ENCODE results near the gene HS6ST2. TPM values are rescaled to one million over a fixed set of nuclear protein-coding genes. Genes with fewer than 3 reads are reported as not detected.

HS6ST2 gene
- total and polyA plus RNA-seq, 10 of the 15 experiments (the other 5 are each of a cell fraction or from before 2014, with no cell fraction given), result not detected

GRCh38 chrX:132990835-132991234, 32.4 kb upstream of the HS6ST2 start (continued):
- no peak for TF ChIP-seq CBX3 (IDR thresholded peaks at IDR 0.05; ENCODE audit: borderline replicate concordance, low read depth)
- TF ChIP-seq BRCA1 (IDR thresholded peaks at IDR 0.05; ENCODE audit: low read depth, low read length), result no peak

DNA sequence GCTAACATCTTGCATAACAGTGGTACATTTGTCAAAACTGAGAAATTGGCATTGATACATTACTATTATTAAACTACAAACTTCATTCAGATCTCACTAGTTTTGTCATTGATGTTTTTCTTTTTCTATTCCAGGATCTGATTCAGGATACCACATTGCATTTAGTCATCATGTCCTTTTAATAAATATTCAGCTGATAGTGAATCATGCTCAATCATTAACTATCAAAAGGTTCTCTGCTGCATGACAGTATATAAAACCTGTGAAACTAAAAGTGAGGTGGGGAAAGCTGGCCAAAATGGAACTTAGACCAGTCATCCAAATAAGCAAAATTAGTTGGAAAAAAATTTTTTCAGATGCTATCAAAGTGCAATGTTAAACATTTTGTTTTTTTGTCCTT, 28.1 kb upstream of the HS6ST2 start:
- Histone ChIP-seq H3K27me3 (replicated peaks in 1 of 2; ENCODE audit: control insufficient read depth in 2 of 2, insufficient read depth in 2 of 2, low read length in 1 of 2) (no peaks in the 10 kb centered on the region; a peak in 1 of 4 replicates), H3K4me3 (no peak overlapping the region), H3K9ac (ENCODE audit: control insufficient read depth, insufficient read depth, low read length) (no peak overlapping the region), H2AFZ (ENCODE audit: control insufficient read depth, low read depth, low read length) (no peak overlapping the region), H3K36me3 (ENCODE audit: control insufficient read depth in 2 of 2, insufficient read depth in 2 of 2, low read length in 1 of 2) (no peaks in the 10 kb centered on the region), H4K20me1 (ENCODE audit: control insufficient read depth, insufficient read depth) (no peaks in the 10 kb centered on the region), H3K79me2 (ENCODE audit: control insufficient read depth, insufficient read depth, low read length) (no peaks in the 10 kb centered on the region), H3K4me1 (ENCODE audit: control insufficient read depth, insufficient read depth, low read length) (no peaks in the 10 kb centered on the region), H3K27ac (ENCODE audit: control insufficient read depth, insufficient read depth) (no peak overlapping the region), H3K4me2 (ENCODE audit: control insufficient read depth, insufficient read depth) (no peak overlapping the region), H3K9me3 (replicated peaks; ENCODE audit: control insufficient read depth, insufficient read depth, low read length) (no peaks in the 10 kb centered on the region)
- FAIRE-seq (no peak), ATAC-seq (no peak), DNase-seq (ENCODE audit: low read depth, low spot score) (no peak)
- intact Hi-C loops (cut with micrococcal nuclease; ENCODE audit: unreplicated experiment) (no loop called here), in situ Hi-C loops (cut with MboI) (no loop called here)
- BruUV-seq (replicated peaks), result no TSS peak
- POLR2A ChIA-PET, result interaction anchor here (0.6 kb wide), 1 partner anchor 59 kb away, joined by 3 read pairs; no protein-coding TSS in a partner anchor
- SMC1A ChIA-PET (ENCODE audit: uncharacterized antibody, unreplicated experiment), result no interaction called here
- CTCF ChIA-PET, result interaction anchor here (3.0 kb wide), 1 partner anchor 11 kb away, joined by 12 read pairs; no protein-coding TSS in a partner anchor
- RAD21 ChIA-PET (ENCODE audit: unreplicated experiment), result no interaction called here
- no peak for TF ChIP-seq SP1 (IDR thresholded peaks at IDR 0.05; ENCODE audit: low read depth, low read length)

DNA sequence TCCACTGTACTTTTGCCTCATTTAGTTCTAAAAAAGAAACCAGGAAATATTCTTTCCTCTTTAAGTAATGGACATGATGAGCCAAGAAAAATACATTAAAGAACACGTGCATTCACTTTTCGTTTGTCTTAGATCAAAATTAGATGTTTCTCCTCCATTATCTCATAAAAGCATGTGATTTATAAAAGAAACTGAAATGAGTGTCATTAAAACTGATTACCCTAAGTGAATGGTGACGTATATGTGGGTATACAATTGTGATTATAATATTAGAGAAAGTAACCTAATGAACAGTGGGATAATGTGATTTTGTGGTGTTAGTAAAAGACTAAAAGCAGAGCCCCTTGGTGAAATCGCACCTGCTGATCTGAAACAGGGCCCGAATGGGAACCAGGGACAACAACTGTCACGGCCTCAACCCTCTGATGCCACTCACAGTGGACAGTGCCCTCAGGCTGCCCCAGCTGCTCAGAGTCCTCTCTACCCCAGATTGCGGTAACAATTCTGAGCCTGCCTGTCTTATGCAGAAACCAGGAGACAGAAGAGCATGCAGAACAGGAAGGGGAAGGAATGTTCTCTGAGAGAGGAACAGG, 25.7 kb upstream of the HS6ST2 start:
- no peaks in the 10 kb centered on the region; a peak in 1 of 4 replicates for H3K27me3 ChIP-seq (replicated peaks in 1 of 2; ENCODE audit: control insufficient read depth in 2 of 2, insufficient read depth in 2 of 2, low read length in 1 of 2)
- POLR2A ChIA-PET, result no interaction called here
- H3K9me3 ChIP-seq (replicated peaks; ENCODE audit: control insufficient read depth, insufficient read depth, low read length), result no peaks in the 10 kb centered on the region
- H4K20me1 ChIP-seq (ENCODE audit: control insufficient read depth, insufficient read depth), result no peaks in the 10 kb centered on the region
- no peak overlapping the region for H3K9ac ChIP-seq (ENCODE audit: control insufficient read depth, insufficient read depth, low read length)
- DNase-seq (ENCODE audit: low read depth, low spot score) (no peak), FAIRE-seq (no peak), ATAC-seq (no peak)
- CTCF ChIA-PET, result no interaction called here
- 11% methylated on average over 7 of the region's 7 CpGs for WGBS (ENCODE audit: insufficient coverage, insufficient replicate concordance, low lambda C conversion rate, missing lambda C conversion rate)
- in situ Hi-C loops (cut with MboI) (no loop called here), intact Hi-C loops (cut with micrococcal nuclease; ENCODE audit: unreplicated experiment) (no loop called here)
- RAD21 ChIA-PET (ENCODE audit: unreplicated experiment), result no interaction called here
- SMC1A ChIA-PET (ENCODE audit: uncharacterized antibody, unreplicated experiment), result no interaction called here
- TF ChIP-seq NRF1 (conservative IDR thresholded peaks at IDR 0.05; ENCODE audit: low read depth, low read length) (no peak), ETV6 (conservative IDR thresholded peaks at IDR 0.05 in 1 of 2, IDR thresholded peaks at IDR 0.05 in 1 of 2; ENCODE audit: borderline replicate concordance in 1 of 2, low read depth in 1 of 2) (no peak), HDGF (IDR thresholded peaks at IDR 0.05) (no peak), MTA3 (IDR thresholded peaks at IDR 0.05; ENCODE audit: borderline replicate concordance, low read length) (no peak), SMARCA5 (IDR thresholded peaks at IDR 0.05) (no peak), RB1 (IDR thresholded peaks at IDR 0.05; ENCODE audit: borderline replicate concordance) (no peak), CREB1 (IDR thresholded peaks at IDR 0.05; ENCODE audit: low read depth) (no peak), NR2C2 (IDR thresholded peaks at IDR 0.05; ENCODE audit: borderline replicate concordance, control insufficient read depth, insufficient read length, low read depth) (no peak)
- TF ChIP-seq, protein P1, sequence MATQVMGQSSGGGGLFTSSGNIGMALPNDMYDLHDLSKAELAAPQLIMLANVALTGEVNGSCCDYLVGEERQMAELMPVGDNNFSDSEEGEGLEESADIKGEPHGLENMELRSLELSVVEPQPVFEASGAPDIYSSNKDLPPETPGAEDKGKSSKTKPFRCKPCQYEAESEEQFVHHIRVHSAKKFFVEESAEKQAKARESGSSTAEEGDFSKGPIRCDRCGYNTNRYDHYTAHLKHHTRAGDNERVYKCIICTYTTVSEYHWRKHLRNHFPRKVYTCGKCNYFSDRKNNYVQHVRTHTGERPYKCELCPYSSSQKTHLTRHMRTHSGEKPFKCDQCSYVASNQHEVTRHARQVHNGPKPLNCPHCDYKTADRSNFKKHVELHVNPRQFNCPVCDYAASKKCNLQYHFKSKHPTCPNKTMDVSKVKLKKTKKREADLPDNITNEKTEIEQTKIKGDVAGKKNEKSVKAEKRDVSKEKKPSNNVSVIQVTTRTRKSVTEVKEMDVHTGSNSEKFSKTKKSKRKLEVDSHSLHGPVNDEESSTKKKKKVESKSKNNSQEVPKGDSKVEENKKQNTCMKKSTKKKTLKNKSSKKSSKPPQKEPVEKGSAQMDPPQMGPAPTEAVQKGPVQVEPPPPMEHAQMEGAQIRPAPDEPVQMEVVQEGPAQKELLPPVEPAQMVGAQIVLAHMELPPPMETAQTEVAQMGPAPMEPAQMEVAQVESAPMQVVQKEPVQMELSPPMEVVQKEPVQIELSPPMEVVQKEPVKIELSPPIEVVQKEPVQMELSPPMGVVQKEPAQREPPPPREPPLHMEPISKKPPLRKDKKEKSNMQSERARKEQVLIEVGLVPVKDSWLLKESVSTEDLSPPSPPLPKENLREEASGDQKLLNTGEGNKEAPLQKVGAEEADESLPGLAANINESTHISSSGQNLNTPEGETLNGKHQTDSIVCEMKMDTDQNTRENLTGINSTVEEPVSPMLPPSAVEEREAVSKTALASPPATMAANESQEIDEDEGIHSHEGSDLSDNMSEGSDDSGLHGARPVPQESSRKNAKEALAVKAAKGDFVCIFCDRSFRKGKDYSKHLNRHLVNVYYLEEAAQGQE (IDR thresholded peaks at IDR 0.05; ENCODE audit: low read depth, low read length), result no peak
- H3K36me3 ChIP-seq (ENCODE audit: control insufficient read depth in 2 of 2, insufficient read depth in 2 of 2, low read length in 1 of 2), result no peaks in the 10 kb centered on the region
- H3K27ac ChIP-seq (ENCODE audit: control insufficient read depth, insufficient read depth), result no peak overlapping the region
- H3K79me2 ChIP-seq (ENCODE audit: control insufficient read depth, insufficient read depth, low read length), result no peaks in the 10 kb centered on the region
- H3K4me3 ChIP-seq, result no peak overlapping the region
- no peak overlapping the region for H3K4me2 ChIP-seq (ENCODE audit: control insufficient read depth, insufficient read depth)
- no peak overlapping the region for H2AFZ ChIP-seq (ENCODE audit: control insufficient read depth, low read depth, low read length)
- no peaks in the 10 kb centered on the region for H3K4me1 ChIP-seq (ENCODE audit: control insufficient read depth, insufficient read depth, low read length)
- BruUV-seq (replicated peaks), result no TSS peak

Measured in GM12878 (cell line).